Thyroid gland (tissue), 4 donors: ENCODE results near the gene PPP2R2C.

Experiments used
- CTCF ChIP-seq, 6 experiments: fragments of 200-600 bp in 3 of 6; fragments of 450-650 bp in 3 of 6; sonication (generic) in 3 of 6; IDR thresholded peaks; one replicate each; pipeline ENCODE4 v1.5.1; 2016 to 2019; ENCODE audit warnings: antibody characterized with exemption in 6 of 6, mild to moderate bottlenecking in 2 of 6, inconsistent platforms in 1 of 6, moderate library complexity in 1 of 6
- POLR2A ChIP-seq, 2 donors: fragments of 450-650 bp; IDR thresholded peaks; one replicate each; pipeline ENCODE4 v1.6.1; 2017; ENCODE audit warnings: antibody characterized with exemption in 2 of 2, mild to moderate bottlenecking in 2 of 2, moderate library complexity in 1 of 2

DNA sequence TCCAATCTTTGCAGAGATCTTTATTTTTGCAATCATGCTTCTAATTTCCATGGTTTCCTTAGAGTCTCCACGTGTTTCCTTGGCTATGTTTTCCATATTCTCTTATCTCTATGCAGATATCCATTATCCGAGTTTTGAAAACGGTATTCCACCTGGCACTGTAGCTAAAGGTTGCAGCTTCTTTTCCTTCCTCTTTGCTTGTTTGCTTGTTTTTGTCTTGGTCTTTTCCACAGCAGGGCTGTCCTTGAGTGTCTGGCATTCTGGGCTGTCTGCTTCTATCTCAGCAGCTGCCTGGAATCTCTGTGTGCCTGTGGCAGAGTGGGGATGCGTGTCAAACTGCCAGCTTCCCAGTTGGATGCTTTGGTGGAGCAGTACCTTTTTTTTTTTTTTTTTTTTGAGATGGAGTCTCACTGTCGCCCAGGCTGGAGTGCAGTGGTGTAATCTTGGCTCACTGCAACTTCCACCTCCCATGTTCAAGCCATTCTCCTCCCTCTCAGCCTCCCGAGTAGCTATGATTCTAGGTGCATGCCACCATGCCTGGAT lies 155.9 kb downstream of the PPP2R2C start:
- TF ChIP-seq CTCF (IDR thresholded peaks at IDR 0.05) = no peak
- TF ChIP-seq POLR2A (IDR thresholded peaks at IDR 0.05) = no peak
